NOMO-1 (cell line): ENCODE data around the gene CDH4.

Experiments
- DNase-seq, 2 experiments: peaks; one replicate each; lab custom pipeline; 2025; ENCODE audit not compliant: unreplicated experiment in 2 of 2; lab: John Stamatoyannopoulos, UW

CDH4 gene

DNA sequence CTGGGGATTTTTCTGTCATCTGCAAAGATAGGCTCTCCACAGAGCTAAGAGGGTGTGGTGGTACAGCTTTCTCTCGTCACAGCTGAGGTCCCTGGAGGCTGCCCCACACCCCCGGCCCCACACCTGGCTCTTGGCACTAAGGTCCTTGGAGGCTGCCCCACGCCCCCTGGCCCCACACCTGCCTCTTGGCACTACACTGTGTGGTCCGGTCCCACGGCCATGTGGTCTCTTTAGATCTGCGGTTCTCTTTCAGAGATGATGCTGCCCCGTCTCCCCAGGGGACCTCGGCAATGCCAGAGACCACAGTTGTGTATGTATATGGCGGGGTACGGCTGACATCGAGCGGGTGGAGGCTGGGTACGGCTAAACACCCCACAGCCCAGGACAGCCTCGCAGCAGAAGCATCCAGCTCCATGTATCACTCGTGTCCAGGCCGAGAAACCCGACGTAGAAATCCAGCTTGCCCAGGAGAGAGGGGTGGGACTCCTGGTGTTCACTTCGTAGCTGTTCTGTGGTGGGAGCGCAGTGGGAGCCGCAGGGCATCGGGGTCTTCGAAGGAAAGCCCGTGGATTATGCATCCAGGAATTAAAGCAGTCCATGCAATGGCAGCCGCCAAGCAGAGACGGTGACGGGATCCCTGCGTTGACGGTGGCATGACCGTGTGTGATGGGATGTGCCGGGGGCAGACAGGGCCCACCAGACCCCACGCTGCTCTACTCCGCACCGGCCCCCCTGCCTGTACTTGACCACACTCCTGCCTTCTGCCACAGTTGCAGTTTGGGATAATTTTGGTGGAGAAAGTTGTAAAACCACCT is 292.1 kb downstream of the CDH4 start:
- DNase-seq = no peak

GRCh38 chr20:61544910-61545889 is 293.1 kb downstream of the CDH4 start:
- DNase-seq = no peak

DNA sequence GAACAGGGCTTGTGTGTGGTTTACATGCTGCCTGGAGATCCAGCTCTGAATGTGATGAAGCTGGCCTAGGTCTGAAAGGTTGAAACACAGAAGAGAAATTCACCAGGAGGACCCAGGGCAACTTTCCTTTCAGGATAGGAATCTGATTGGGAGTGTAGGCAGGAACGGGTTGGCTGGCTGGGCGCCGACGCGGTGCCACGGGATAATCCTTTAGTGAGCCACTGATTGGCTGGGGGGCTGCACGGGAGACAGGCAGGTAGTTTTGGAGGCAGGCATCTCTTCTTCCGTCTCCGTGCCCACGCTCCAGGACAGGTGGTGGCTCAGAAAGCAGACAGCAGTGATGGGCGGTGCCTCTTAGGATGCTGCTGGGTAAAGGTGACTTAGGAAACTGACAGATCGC is 294.6 kb downstream of the CDH4 start:
- DNase-seq = no peak

GRCh38 chr20:61548069-61548468 is 296.0 kb downstream of the CDH4 start:
- DNase-seq = no peak

DNA sequence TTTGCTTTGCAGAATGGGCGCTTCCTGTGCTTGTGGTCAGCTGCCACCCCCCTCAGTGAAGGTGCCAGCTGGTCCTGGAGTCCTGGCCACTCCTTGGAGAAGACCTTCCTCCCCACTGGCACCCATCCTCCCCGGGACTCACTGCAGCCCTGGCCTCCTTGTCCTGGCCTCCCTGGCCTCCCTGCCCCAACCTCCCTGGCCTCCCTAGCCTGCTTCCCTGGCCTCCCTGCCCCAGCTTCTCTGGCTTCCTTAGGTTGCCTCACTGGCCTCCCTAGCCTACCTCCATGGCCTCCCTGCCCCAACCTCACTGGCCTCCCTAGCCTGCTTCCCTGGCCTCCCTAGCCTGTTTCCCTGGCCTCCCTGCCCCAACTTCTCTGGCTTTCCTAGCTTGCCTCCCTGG is 297.8 kb downstream of the CDH4 start:
- no peak for DNase-seq

GRCh38 chr20:61551401-61551800 is 299.3 kb downstream of the CDH4 start:
- no peak for DNase-seq

DNA sequence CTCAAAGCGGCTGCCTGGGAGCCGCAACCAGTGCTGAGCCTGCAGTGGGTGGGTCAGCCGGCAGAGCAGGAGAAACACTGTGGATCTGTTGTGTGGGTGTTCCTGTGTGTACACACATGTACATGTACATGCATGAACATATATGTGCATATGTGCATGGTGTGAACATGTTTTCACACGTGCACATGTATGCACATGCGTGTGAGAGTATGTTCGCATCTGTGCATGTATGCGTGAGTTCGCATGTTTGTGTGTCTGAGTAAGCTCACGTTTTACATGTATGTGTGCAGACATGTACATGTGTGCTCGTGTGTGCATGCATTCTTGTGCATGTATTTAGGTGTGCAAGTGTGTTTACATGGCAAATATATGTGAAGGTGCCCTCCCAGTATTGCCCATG is 302.6 kb downstream of the CDH4 start:
- DNase-seq = no peak

- no peak for DNase-seq
Observed at GRCh38 chr20:61555566-61555965, 303.5 kb downstream of the CDH4 start.

DNA sequence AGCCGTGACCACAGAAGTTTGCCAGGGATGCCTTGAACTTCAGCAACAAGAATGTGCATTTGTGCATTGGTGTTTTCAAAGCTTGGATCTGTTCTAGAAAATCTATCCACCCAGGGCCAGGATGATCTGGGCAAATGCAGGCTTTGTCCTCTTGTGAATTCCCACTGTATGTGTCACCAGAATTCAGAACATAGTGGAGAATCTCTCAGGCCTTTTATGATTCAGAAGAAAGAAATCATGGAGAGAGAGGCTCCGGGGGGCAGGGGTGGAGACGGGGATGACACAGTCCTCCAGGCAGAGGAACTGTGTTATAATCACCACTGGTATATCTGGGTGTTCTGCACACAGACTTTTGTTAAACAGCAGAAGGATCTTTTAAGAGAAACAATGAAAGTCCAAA is 304.1 kb downstream of the CDH4 start:
- no peak for DNase-seq

GRCh38 chr20:61556673-61557072 is 304.6 kb downstream of the CDH4 start:
- DNase-seq = no peak

- no peak for DNase-seq
Observed at GRCh38 chr20:61557621-61558020, 305.6 kb downstream of the CDH4 start.

DNA sequence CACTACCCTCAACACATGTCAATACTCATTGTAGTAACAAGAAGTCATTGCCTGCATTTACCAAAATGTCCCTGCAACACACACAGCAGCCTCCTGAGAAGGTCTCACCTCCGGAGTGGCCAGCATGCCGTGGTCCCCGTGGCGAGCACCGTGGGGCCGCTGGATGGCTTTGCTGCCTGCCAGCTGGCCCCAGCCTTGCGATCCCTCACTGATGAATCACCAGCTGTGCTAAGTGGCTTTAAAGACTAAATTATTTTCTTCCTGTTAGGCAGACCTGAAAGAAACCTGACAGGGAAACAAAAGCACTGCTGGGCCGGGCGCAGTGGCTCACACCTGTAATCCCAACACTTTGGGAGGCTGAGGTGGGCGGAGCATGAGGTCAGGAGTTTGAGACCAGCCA is 306.7 kb downstream of the CDH4 start:
- no peak for DNase-seq

GRCh38 chr20:61559706-61560315 is 307.8 kb downstream of the CDH4 start:
- DNase-seq = no peak

DNA sequence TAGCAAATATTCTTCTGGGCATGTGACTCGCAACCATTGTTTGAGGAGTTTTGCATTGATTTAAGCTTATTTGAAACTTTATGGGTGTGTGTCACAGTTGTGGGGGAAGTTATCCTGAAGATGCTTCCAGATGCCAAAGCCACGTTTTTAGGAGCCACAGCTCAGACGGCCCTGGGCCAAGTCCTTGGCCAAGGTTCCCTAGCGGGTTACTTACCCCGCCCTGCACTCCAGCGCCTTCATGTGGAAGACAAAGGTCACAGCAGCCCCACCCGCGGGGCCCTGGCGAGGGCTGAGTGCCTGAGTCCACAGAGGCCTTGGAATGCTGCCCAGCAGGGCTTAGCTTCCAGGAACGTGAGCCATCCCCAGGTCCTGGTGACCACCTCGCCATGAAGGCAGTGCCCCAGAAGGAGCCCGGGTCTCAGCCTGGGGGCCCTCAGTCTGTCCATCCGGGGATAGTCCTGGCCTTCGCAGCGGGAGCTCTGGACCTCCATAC is 308.3 kb downstream of the CDH4 start:
- DNase-seq = no peak

DNA sequence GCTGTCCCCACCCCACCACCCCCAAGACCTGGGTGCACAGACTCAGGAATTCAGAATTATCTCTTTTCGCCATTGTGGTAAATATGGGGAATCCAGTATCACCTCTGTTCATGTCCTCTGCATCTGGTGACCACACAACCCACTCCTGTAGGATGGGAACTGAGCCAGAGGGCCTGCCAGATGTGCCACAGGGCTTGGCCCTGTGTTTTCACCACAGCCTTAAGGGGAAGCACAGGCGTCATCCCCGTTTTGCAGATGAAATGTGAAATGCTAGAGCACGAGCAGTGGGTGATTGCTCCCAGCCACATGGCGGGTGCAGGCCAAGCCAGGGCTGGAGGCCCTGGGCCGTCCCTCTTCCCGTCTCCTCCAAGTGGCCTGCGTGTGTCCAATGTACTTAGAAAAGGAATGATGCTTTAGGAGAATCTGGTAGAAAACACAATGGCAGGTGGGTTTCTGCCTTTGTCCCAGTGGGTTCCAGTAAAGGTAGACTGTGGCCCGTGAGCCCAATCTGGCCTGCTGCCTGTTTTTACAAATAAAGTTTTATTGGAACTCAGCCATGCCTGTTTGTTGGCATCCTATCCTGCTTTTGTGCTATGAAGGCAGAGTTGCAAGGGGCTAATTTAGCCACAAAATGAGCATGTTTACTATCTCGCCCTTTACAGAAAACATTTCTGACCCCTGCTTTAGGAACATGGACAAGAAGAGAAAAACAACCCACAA is 309.2 kb downstream of the CDH4 start:
- DNase-seq = no peak

DNA sequence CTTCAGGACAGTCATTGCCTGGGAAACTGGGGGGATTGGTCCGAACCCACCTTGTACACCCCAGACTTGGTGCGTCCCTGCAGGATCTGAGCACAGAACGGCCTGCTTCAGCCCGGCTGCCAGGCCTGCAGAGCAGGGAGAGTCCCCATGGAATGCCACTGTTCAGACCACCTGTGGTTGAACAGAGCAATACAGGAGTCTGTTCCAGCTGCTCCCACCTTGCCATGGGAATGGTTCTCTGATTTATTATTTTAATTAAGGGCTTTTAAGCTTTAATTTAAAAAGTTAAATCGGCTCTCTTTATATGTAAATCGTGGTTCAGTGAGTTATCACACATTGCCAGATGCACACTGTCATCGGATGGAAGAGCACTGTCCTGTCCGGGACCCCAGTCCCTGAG is 310.4 kb downstream of the CDH4 start:
- DNase-seq = no peak

GRCh38 chr20:61562897-61563504 is 310.9 kb downstream of the CDH4 start:
- DNase-seq = no peak

DNA sequence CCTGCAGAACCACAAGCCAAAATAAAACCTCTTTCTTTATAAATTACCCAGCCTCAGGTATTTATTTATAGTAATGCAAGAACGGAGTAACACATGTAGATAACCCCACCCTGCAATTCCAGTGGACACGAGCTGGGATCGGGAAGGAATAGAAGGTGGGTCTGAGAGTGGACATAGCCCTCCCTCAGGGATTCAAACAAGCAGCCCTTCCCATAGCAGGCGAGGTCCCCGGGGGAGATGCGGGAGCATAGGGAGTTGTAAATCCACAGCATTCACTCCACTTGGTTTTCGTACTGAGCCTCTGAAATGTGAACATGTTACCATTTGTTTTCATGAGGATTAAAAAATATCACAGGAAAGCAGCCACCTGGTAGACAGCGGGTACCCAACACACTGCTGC is 312.6 kb downstream of the CDH4 start:
- DNase-seq = no peak

DNA sequence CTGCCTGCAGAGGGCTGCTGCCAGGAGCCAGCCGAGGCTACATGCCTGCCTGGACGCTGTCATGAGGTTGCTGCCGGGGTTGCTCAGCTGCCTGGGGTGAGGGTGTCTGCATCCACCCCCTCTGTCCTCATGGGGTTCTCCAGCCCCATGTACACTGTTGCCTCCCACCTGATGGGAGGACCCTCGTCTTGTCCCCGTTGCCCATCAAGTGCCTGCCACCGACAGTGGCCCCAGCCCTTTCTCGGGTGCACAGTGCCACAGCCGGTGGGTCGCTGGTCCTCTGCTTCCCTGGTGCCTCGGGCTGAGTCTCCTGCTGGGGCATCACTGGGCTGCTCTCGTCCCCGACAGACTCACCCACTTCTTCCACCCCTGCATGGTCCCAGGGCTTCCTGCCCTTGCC is 313.7 kb downstream of the CDH4 start:
- no peak for DNase-seq

- no peak for DNase-seq
Observed at GRCh38 chr20:61566691-61567090, 314.6 kb downstream of the CDH4 start.
